Caco-2 (cell line): ENCODE results near the gene HLA-DQB2. TPM values are rescaled to one million over a fixed set of nuclear protein-coding genes. Genes with fewer than 3 reads are reported as not detected.

Experiments
- BruUV-seq: library from RNA; stranded (reverse); fragments of 400-500 nt; replicated peaks from 2 replicates; lab custom pipeline; 2021; lab: Mats Ljungman, UMichigan
- CTCF ChIA-PET: fragments of 300-600 bp; sonication (Branson Sonifier 250); formaldehyde crosslinking; loops from one replicate; lab custom pipeline; 2022; ENCODE audit warnings: antibody characterized with exemption; lab: Charles Lee
- POLR2A ChIA-PET: fragments of 300-600 bp; sonication (Branson Sonifier 250); formaldehyde crosslinking; loops from one replicate; lab custom pipeline; 2022; ENCODE audit warnings: antibody characterized with exemption; lab: Charles Lee
- DNase-seq, 2 experiments: peaks; one replicate each; pipeline versions ENCODE4 v3.0.0 to v3.0.0-alpha.2; 2020 to 2022
- H3K27me3 ChIP-seq: replicated peaks from 2 replicates; pipeline ENCODE4 v1.6.0; 2011; ENCODE audit warnings: low read length; ENCODE audit not compliant: control insufficient read depth, insufficient read depth
- H3K36me3 ChIP-seq: 2 replicates; pipeline ENCODE4 v1.5.1; 2011; ENCODE audit warnings: low read length; ENCODE audit not compliant: control insufficient read depth, insufficient read depth
- H3K4me1 ChIP-seq: fragments of 250-450 bp; sonication (Bioruptor Pico); 2 replicates; pipeline ENCODE4 v1.5.1; 2020; ENCODE audit warnings: mild to moderate bottlenecking
- H3K4me3 ChIP-seq: 2 replicates; pipeline ENCODE4 v1.5.1; 2011; ENCODE audit warnings: low read depth, mild to moderate bottlenecking, control low read depth, low read length
- H3K9me3 ChIP-seq: fragments of 250-450 bp; sonication (Bioruptor Pico); 2 replicates; pipeline ENCODE4 v1.5.1; 2020; ENCODE audit warnings: mild to moderate bottlenecking, moderate library complexity
- H3K27ac Mint-ChIP-seq: one replicate; pipeline ENCODE4 v1.8.0; 2022; ENCODE audit warnings: mixed read lengths; ENCODE audit not compliant: unreplicated experiment
- H3K27me3 Mint-ChIP-seq: one replicate; pipeline ENCODE4 v1.8.0; 2022; ENCODE audit warnings: mixed read lengths; ENCODE audit not compliant: insufficient read depth, unreplicated experiment
- H3K36me3 Mint-ChIP-seq: one replicate; pipeline ENCODE4 v1.8.0; 2022; ENCODE audit warnings: mild to moderate bottlenecking, mixed read lengths; ENCODE audit not compliant: insufficient read depth, unreplicated experiment
- H3K4me1 Mint-ChIP-seq: one replicate; pipeline ENCODE4 v1.8.0; 2022; ENCODE audit warnings: low read depth, mixed read lengths; ENCODE audit not compliant: unreplicated experiment
- H3K4me3 Mint-ChIP-seq: one replicate; pipeline ENCODE4 v1.8.0; 2022; ENCODE audit warnings: mild to moderate bottlenecking, moderate library complexity, mixed read lengths; ENCODE audit not compliant: unreplicated experiment
- H3K9me3 Mint-ChIP-seq: one replicate; pipeline ENCODE4 v1.8.0; 2022; ENCODE audit warnings: mixed read lengths; ENCODE audit not compliant: unreplicated experiment
- intact Hi-C: fragments of 100-400 bp; cut with micrococcal nuclease; formaldehyde crosslinking; loops from one replicate; pipeline ENCODE4 v1.10.0; 2022; ENCODE audit not compliant: unreplicated experiment
- total RNA-seq: library from RNA; stranded (reverse); gene quantifications from 2 replicates; pipeline ENCODE4 v1.2.3, GENCODE V29; 2022
- TF ChIP-seq, protein P1 (sequence below), 2 experiments: fragments of 200-600 bp in 1 of 2; IDR thresholded peaks; 1 replicate in 1 of 2; 2 replicates in 1 of 2; pipeline versions ENCODE4 v1.5.1 to v1.8.0; 2011 to 2022; ENCODE audit warnings: antibody characterized with exemption in 1 of 2, control low read depth in 1 of 2, inconsistent platforms in 1 of 2, low read depth in 1 of 2, low read length in 1 of 2, mild to moderate bottlenecking in 1 of 2, moderate library complexity in 1 of 2; ENCODE audit not compliant: insufficient read depth in 1 of 2, severe bottlenecking in 1 of 2, unreplicated experiment in 1 of 2

The HLA-DQB2 gene
- total RNA-seq, 1 experiment from 2014 or later, result not detected

DNA sequence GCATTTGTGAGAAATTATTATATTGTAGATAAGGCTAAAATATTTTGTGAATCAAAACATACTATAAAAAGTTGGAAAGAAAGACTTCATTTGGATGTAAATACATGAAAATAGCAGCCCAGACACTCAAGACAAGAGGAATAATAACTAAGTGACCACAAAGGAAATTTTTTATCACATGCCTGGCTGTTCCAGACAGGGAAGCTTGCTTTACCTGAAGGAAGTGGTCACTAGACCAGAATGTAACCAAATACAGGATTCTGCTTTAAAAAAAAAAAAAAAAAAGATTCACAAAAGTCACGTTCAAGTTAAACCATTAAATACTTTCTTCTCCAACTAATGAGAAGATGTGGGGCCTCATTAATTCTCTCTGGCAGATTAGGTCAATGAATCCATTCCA lies 9.3 kb upstream of the HLA-DQB2 start:
- ChIA-PET POLR2A (no interaction called here), CTCF (no interaction called here)
- intact Hi-C loops, result no loop called here
- no TSS peak for BruUV-seq
- no peaks in the 10 kb centered on the region for H3K9me3 ChIP-seq
- H3K4me1 Mint-ChIP-seq, result peaks cover 6% of the 10 kb centered on the region
- H3K4me3 Mint-ChIP-seq, result no peak overlapping the region
- TF ChIP-seq, protein P1, sequence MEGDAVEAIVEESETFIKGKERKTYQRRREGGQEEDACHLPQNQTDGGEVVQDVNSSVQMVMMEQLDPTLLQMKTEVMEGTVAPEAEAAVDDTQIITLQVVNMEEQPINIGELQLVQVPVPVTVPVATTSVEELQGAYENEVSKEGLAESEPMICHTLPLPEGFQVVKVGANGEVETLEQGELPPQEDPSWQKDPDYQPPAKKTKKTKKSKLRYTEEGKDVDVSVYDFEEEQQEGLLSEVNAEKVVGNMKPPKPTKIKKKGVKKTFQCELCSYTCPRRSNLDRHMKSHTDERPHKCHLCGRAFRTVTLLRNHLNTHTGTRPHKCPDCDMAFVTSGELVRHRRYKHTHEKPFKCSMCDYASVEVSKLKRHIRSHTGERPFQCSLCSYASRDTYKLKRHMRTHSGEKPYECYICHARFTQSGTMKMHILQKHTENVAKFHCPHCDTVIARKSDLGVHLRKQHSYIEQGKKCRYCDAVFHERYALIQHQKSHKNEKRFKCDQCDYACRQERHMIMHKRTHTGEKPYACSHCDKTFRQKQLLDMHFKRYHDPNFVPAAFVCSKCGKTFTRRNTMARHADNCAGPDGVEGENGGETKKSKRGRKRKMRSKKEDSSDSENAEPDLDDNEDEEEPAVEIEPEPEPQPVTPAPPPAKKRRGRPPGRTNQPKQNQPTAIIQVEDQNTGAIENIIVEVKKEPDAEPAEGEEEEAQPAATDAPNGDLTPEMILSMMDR (IDR thresholded peaks at IDR 0.05; ENCODE audit: insufficient read depth in 1 of 2, low read depth in 1 of 2, low read length in 1 of 2, severe bottlenecking in 1 of 2, unreplicated experiment in 1 of 2), result no peak
- H3K9me3 Mint-ChIP-seq, result no peaks in the 10 kb centered on the region
- no peaks in the 10 kb centered on the region; the same call in 1 of the 2 replicates for H3K27me3 ChIP-seq
- H3K4me3 ChIP-seq, result no peak overlapping the region
- H3K27me3 Mint-ChIP-seq, result peaks cover 17% of the 10 kb centered on the region
- DNase-seq, result no peak
- H3K27ac Mint-ChIP-seq, result no peak overlapping the region
- H3K36me3 ChIP-seq, result no peaks in the 10 kb centered on the region
- peaks cover 5% of the 10 kb centered on the region; the same call in 1 of the 2 replicates for H3K4me1 ChIP-seq
- no peaks in the 10 kb centered on the region for H3K36me3 Mint-ChIP-seq

- intact Hi-C loops, result no loop called here
- no peaks in the 10 kb centered on the region for H3K4me1 ChIP-seq
- ChIA-PET CTCF (no interaction called here), POLR2A (no interaction called here)
- TF ChIP-seq, protein P1 (IDR thresholded peaks at IDR 0.05; ENCODE audit: insufficient read depth in 1 of 2, low read depth in 1 of 2, low read length in 1 of 2, severe bottlenecking in 1 of 2, unreplicated experiment in 1 of 2), result no peak
- BruUV-seq, result no TSS peak
- H3K27ac Mint-ChIP-seq, result no peak overlapping the region
- peaks cover 14% of the 10 kb centered on the region for H3K27me3 Mint-ChIP-seq
- no peaks in the 10 kb centered on the region; the same call in 1 of the 2 replicates for H3K27me3 ChIP-seq
- H3K9me3 ChIP-seq, result no peaks in the 10 kb centered on the region
- H3K9me3 Mint-ChIP-seq, result no peaks in the 10 kb centered on the region
- no peak for DNase-seq
- no peaks in the 10 kb centered on the region for H3K36me3 Mint-ChIP-seq
- no peaks in the 10 kb centered on the region for H3K4me1 Mint-ChIP-seq
- no peak overlapping the region for H3K4me3 Mint-ChIP-seq
- no peaks in the 10 kb centered on the region for H3K36me3 ChIP-seq
- no peak overlapping the region for H3K4me3 ChIP-seq
Observed at GRCh38 chr6:32764048-32764447, 716 bp upstream of the HLA-DQB2 start.

DNA sequence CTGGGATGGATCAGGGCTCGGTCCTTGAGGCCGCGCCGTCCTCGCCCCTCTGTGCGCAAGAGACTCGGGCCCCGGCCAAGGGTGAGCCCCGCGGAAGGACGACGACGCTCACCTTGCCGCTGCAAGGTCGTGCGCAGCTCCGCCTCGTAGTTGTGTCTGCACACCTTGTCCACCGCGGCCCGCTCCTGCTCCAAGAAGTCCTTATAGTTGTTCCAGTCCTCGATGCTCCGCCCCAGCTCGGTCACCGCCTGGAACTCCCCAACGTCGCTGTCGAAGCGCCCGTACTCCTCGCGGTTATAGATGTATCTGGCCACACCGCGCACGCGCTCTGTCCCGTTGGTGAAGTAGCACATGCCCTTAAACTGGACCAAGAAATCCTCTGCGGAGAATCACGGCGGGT lies 1.8 kb downstream of the HLA-DQB2 start:
- H3K27me3 ChIP-seq, result no peaks in the 10 kb centered on the region; the same call in 1 of the 2 replicates
- Mint-ChIP-seq H3K4me3 (no peak overlapping the region), H3K36me3 (no peaks in the 10 kb centered on the region), H3K4me1 (no peaks in the 10 kb centered on the region), H3K9me3 (no peaks in the 10 kb centered on the region), H3K27ac (no peak overlapping the region), H3K27me3 (peaks cover 6% of the 10 kb centered on the region)
- TF ChIP-seq, protein P1 (IDR thresholded peaks at IDR 0.05; ENCODE audit: insufficient read depth in 1 of 2, low read depth in 1 of 2, low read length in 1 of 2, severe bottlenecking in 1 of 2, unreplicated experiment in 1 of 2), result no peak
- no peaks in the 10 kb centered on the region for H3K9me3 ChIP-seq
- H3K4me1 ChIP-seq, result no peaks in the 10 kb centered on the region
- ChIA-PET CTCF (interaction anchor here (0.5 kb wide), 1 partner anchor 802 kb away, joined by 3 read pairs; the partner anchor contains the start of gene SKIC2), POLR2A (no interaction called here)
- no peak for DNase-seq
- H3K4me3 ChIP-seq, result no peak overlapping the region
- no peaks in the 10 kb centered on the region for H3K36me3 ChIP-seq
- no TSS peak for BruUV-seq
- intact Hi-C loops, result no loop called here
